B cell (primary cell): ENCODE measurements around the gene PPM1J. TPM values are rescaled to one million over a fixed set of nuclear protein-coding genes. Genes with fewer than 3 reads are reported as not detected.

Source experiments
- ATAC-seq: fragments of 200-7000 bp; cut with Tn5 transposase; one replicate; pipeline ENCODE4 v1.10.0; 2021; ENCODE audit warnings: low read depth, mild to moderate bottlenecking, moderate number of reproducible peaks, moderate library complexity
- CTCF ChIA-PET: fragments of 350-600 bp; sonication (Branson Sonifier 250); formaldehyde crosslinking; loops from one replicate; lab custom pipeline; 2021; ENCODE audit warnings: antibody characterized with exemption, inconsistent platforms; lab: Charles Lee
- POLR2A ChIA-PET: fragments of 350-600 bp; sonication (Branson Sonifier 250); formaldehyde crosslinking; loops from one replicate; lab custom pipeline; 2021; ENCODE audit warnings: antibody characterized with exemption; lab: Charles Lee
- DNase-seq: peaks from one replicate; pipeline ENCODE4 v3.0.0; 2013
- H2AFZ ChIP-seq: 2 replicates; pipeline ENCODE4 v1.6.1; 2012; ENCODE audit warnings: mild to moderate bottlenecking, low read depth, low read length; ENCODE audit not compliant: insufficient read depth, poor library complexity, severe bottlenecking
- H3K27ac ChIP-seq, 2 donors: 1 replicate in 1 of 2; 2 replicates in 1 of 2; pipeline ENCODE4 v1.5.1; 2012 to 2013; ENCODE audit warnings: low read length in 2 of 2, mild to moderate bottlenecking in 2 of 2, moderate library complexity in 1 of 2
- H3K27me3 ChIP-seq, 4 experiments: fragments of 200-600 bp in 1 of 4; sonication (generic) in 1 of 4; replicated peaks in 1 of 4; 1 replicate in 2 of 4; 2 replicates in 2 of 4; pipeline versions ENCODE4 v1.6.1 to v1.7.0; 2013 to 2016; ENCODE audit warnings: low read length in 3 of 4, mild to moderate bottlenecking in 2 of 4, mixed read lengths in 1 of 4, moderate library complexity in 1 of 4; ENCODE audit not compliant: insufficient read depth in 4 of 4, control insufficient read depth in 3 of 4; ENCODE audit errors: control extremely low read depth in 1 of 4
- H3K36me3 ChIP-seq, 2 experiments: replicated peaks in 1 of 2; 1 replicate in 1 of 2; 2 replicates in 1 of 2; pipeline versions ENCODE4 v1.6.1 to v1.7.1; 2013; ENCODE audit warnings: low read length in 1 of 2; ENCODE audit not compliant: insufficient read depth in 2 of 2, control insufficient read depth in 1 of 2; ENCODE audit errors: control extremely low read depth in 1 of 2, extremely low read depth in 1 of 2
- H3K4me1 ChIP-seq, 2 donors: fragments of 200-600 bp in 1 of 2; sonication (generic) in 1 of 2; 1 replicate in 1 of 2; 2 replicates in 1 of 2; pipeline versions ENCODE4 v1.5.1 to v1.6.1; 2013 to 2017; ENCODE audit warnings: low read length in 2 of 2; ENCODE audit not compliant: control insufficient read depth in 2 of 2, insufficient read depth in 2 of 2
- H3K4me2 ChIP-seq: replicated peaks from 2 replicates; pipeline ENCODE3; 2012; ENCODE audit warnings: mild to moderate bottlenecking, low read depth, low read length; ENCODE audit not compliant: poor library complexity, severe bottlenecking
- H3K4me3 ChIP-seq, 5 experiments: fragments of 200-600 bp in 1 of 5; sonication (generic) in 1 of 5; 1 replicate in 3 of 5; 2 replicates in 2 of 5; pipeline versions ENCODE4 v1.5.1 to v1.7.0; 2011 to 2016; ENCODE audit warnings: low read length in 4 of 5, mild to moderate bottlenecking in 4 of 5, low read depth in 2 of 5, control low read depth in 1 of 5, moderate library complexity in 1 of 5; ENCODE audit not compliant: insufficient read depth in 1 of 5; ENCODE audit errors: control extremely low read depth in 1 of 5, extremely low read depth in 1 of 5
- H3K79me2 ChIP-seq: fragments of 200-600 bp; sonication (generic); one replicate; pipeline ENCODE4 v1.6.0; 2016; ENCODE audit warnings: low read length; ENCODE audit not compliant: control insufficient read depth, insufficient read depth
- H3K9ac ChIP-seq: fragments of 200-600 bp; sonication (generic); 2 replicates; pipeline ENCODE4 v1.6.1; 2017; ENCODE audit warnings: mild to moderate bottlenecking, low read length, moderate library complexity
- H3K9me3 ChIP-seq, 3 donors: one replicate each; pipeline versions ENCODE4 v1.6.1 to v1.7.1; 2013; ENCODE audit warnings: low read length in 2 of 3; ENCODE audit not compliant: control insufficient read depth in 2 of 3, insufficient read depth in 1 of 3; ENCODE audit errors: control extremely low read depth in 1 of 3
- H4K20me1 ChIP-seq: 2 replicates; pipeline ENCODE4 v1.6.0; 2012; ENCODE audit warnings: mild to moderate bottlenecking, low read length; ENCODE audit not compliant: insufficient read depth, control insufficient read depth, poor library complexity, severe bottlenecking
- H3K27ac Mint-ChIP-seq: one replicate; pipeline ENCODE4 v1.8.0; 2021; ENCODE audit warnings: mixed read lengths
- H3K27me3 Mint-ChIP-seq: one replicate; pipeline ENCODE4 v1.8.0; 2021; ENCODE audit warnings: mixed read lengths
- H3K4me1 Mint-ChIP-seq: one replicate; pipeline ENCODE4 v1.8.0; 2021; ENCODE audit warnings: mixed read lengths
- H3K4me3 Mint-ChIP-seq: one replicate; pipeline ENCODE4 v1.8.0; 2021; ENCODE audit warnings: mixed read lengths
- H3K9me3 Mint-ChIP-seq: one replicate; pipeline ENCODE4 v1.8.0; 2022; ENCODE audit warnings: mixed read lengths; ENCODE audit not compliant: insufficient read depth
- CTCF ChIP-seq: fragments of 200-600 bp; IDR thresholded peaks from one replicate; pipeline ENCODE4 v1.8.0; 2022; ENCODE audit warnings: antibody characterized with exemption, mild to moderate bottlenecking
- EZH2 ChIP-seq: IDR thresholded peaks from 2 replicates; pipeline ENCODE4 v1.6.1; 2012; ENCODE audit warnings: borderline replicate concordance, low read depth, mild to moderate bottlenecking, moderate library complexity, low read length; ENCODE audit not compliant: insufficient read depth, poor library complexity, severe bottlenecking
- WGBS: methylation state at CpG from one replicate; pipeline ENCODE4 v1.1.5; 2013; ENCODE audit warnings: missing lambda C conversion rate; ENCODE audit not compliant: insufficient coverage; 5-methylcytosine and 5-hydroxymethylcytosine counted together
- intact Hi-C: fragments of 100-400 bp; cut with micrococcal nuclease; formaldehyde crosslinking; loops from one replicate; pipeline ENCODE4 v1.10.0; 2022
- polyA plus RNA-seq: library from polyadenylated mRNA; depleted of rRNA; stranded (reverse); fragments of >200 nt; gene quantifications from 2 replicates; pipeline ENCODE4 v1.2.3, GENCODE V29; 2012
- total RNA-seq, 2 donors: library from RNA; stranded (reverse); fragments of 120-200 nt in 1 of 2; gene quantifications; 1 replicate in 1 of 2; 2 replicates in 1 of 2; pipeline versions ENCODE4 v1.2.3 to v1.2.4, GENCODE V29; 2013 to 2022

Gene PPM1J
- total and polyA plus RNA-seq, 2 donors (not counting 1 experiment from before 2014, with no cell fraction given): 2.1 to 7.5 TPM

GRCh38 chr1:112761714-112762480 is 46.8 kb upstream of the PPM1J start:
- Histone ChIP-seq H3K4me2 (no peak overlapping the region), H3K27me3 (peaks cover 0 to 3% (median 1%) of the 10 kb centered on the region in 4 experiments), H3K4me3 (no peak overlapping the region), H4K20me1 (no peaks in the 10 kb centered on the region), H3K9ac (no peak overlapping the region), H3K79me2 (no peaks in the 10 kb centered on the region), H3K27ac (no peak overlapping the region), H3K9me3 (peaks cover 0 to 3% (median 0%) of the 10 kb centered on the region in 3 donors), H3K36me3 (no peaks in the 10 kb centered on the region), H3K4me1 (no peaks in the 10 kb centered on the region), H2AFZ (no peak overlapping the region)
- Mint-ChIP-seq H3K27me3 (peaks cover 26% of the 10 kb centered on the region), H3K27ac (no peak overlapping the region), H3K4me1 (no peaks in the 10 kb centered on the region), H3K4me3 (no peak overlapping the region), H3K9me3 (no peaks in the 10 kb centered on the region)
- intact Hi-C loops: no loop called here
- CTCF ChIA-PET: no interaction called here
- no peak for TF ChIP-seq EZH2
- TF ChIP-seq CTCF: no peak
- DNase-seq (no peak), ATAC-seq (no peak)
- WGBS: no CpG with 5 or more reads among the region's 9 CpGs
- POLR2A ChIA-PET: no interaction called here

GRCh38 chr1:112759228-112759627 is 44.1 kb upstream of the PPM1J start:
- intact Hi-C loops: no loop called here
- peaks cover 37% of the 10 kb centered on the region for H3K27me3 Mint-ChIP-seq
- Histone ChIP-seq H3K79me2 (no peaks in the 10 kb centered on the region), H3K36me3 (no peaks in the 10 kb centered on the region), H2AFZ (no peak overlapping the region), H3K9me3 (peaks cover 0 to 3% (median 0%) of the 10 kb centered on the region in 3 donors), H3K4me2 (no peak overlapping the region), H3K27me3 (peaks cover 0 to 12% (median 6%) of the 10 kb centered on the region in 4 experiments), H3K27ac (no peak overlapping the region), H3K4me3 (no peak overlapping the region), H4K20me1 (no peaks in the 10 kb centered on the region), H3K4me1 (no peaks in the 10 kb centered on the region), H3K9ac (no peak overlapping the region)
- no peak for DNase-seq
- H3K27ac Mint-ChIP-seq: no peak overlapping the region
- H3K4me1 Mint-ChIP-seq: no peaks in the 10 kb centered on the region
- no peak for ATAC-seq
- POLR2A ChIA-PET: no interaction called here
- WGBS: 72% methylated on average over 4 of the region's 6 CpGs
- CTCF ChIA-PET: no interaction called here
- TF ChIP-seq CTCF: no peak
- no peak for TF ChIP-seq EZH2
- no peak overlapping the region for H3K4me3 Mint-ChIP-seq
- no peaks in the 10 kb centered on the region for H3K9me3 Mint-ChIP-seq
